SK-N-SH (cell line): ENCODE data around the gene OR51D1. TPM values are rescaled to one million over a fixed set of nuclear protein-coding genes. Genes with fewer than 3 reads are reported as not detected.

ENCODE experiments used
- CTCF ChIA-PET: fragments of 300-600, 350-600 bp; formaldehyde crosslinking; extraction: SDS; loops from one replicate; lab custom pipeline; 2021; lab: Yijun Ruan, JAX
- POLR2A ChIA-PET: fragments of 350-600 bp; sonication (Branson Sonifier 250); formaldehyde crosslinking; extraction: SDS; loops from one replicate; lab custom pipeline; 2020; ENCODE audit warnings: antibody characterized with exemption, inconsistent platforms; lab: Yijun Ruan, JAX
- DNase-seq: peaks from one replicate; pipeline ENCODE4 v3.0.0; 2012
- H2AFZ ChIP-seq: fragments of 200-600 bp; sonication (generic); 2 replicates; pipeline ENCODE4 v1.8.1; 2016; ENCODE audit warnings: antibody characterized with exemption, mild to moderate bottlenecking, low read depth
- H3F3A ChIP-seq: fragments of 200-600 bp; sonication (generic); replicated peaks from 2 replicates; pipeline ENCODE3; 2016; ENCODE audit warnings: antibody characterized with exemption, mild to moderate bottlenecking; ENCODE audit not compliant: insufficient read depth
- H3K27ac ChIP-seq, 2 experiments: fragments of 200-500 bp in 1 of 2; fragments of 200-600 bp in 1 of 2; sonication (Bioruptor generic) in 1 of 2; sonication (generic), shearing (Covaris generic) in 1 of 2; 2 replicates each; pipeline versions ENCODE4 v1.5.1 to v1.6.1; 2014 to 2016; ENCODE audit warnings: low read depth in 2 of 2, inconsistent platforms in 1 of 2, low read length in 1 of 2, mild to moderate bottlenecking in 1 of 2, mixed read lengths in 1 of 2
- H3K27me3 ChIP-seq: fragments of 200-600 bp; sonication (generic), shearing (Covaris generic); 2 replicates; pipeline ENCODE4 v1.6.1; 2016; ENCODE audit warnings: mixed run types; ENCODE audit not compliant: insufficient read depth
- H3K36me3 ChIP-seq, 2 experiments: fragments of 200-500 bp in 1 of 2; fragments of 200-600 bp in 1 of 2; sonication (Bioruptor generic) in 1 of 2; sonication (generic) in 1 of 2; replicated peaks in 1 of 2; 2 replicates each; pipeline versions ENCODE3 to v1.5.1; 2014 to 2016; ENCODE audit warnings: low read length in 1 of 2, mild to moderate bottlenecking in 1 of 2; ENCODE audit not compliant: insufficient read depth in 2 of 2, control insufficient read depth in 1 of 2
- H3K4me1 ChIP-seq, 2 experiments: fragments of 200-500 bp in 1 of 2; fragments of 200-600 bp in 1 of 2; sonication (Bioruptor generic) in 1 of 2; sonication (generic), shearing (Covaris generic) in 1 of 2; 2 replicates each; pipeline versions ENCODE4 v1.5.1 to v1.6.1; 2014 to 2016; ENCODE audit warnings: low read depth in 1 of 2, low read length in 1 of 2, mixed run types in 1 of 2; ENCODE audit not compliant: insufficient read depth in 2 of 2, control insufficient read depth in 1 of 2
- H3K4me2 ChIP-seq: fragments of 200-600 bp; sonication (generic), shearing (Covaris generic); 2 replicates; pipeline ENCODE4 v1.6.1; 2017; ENCODE audit warnings: mixed run types
- H3K4me3 ChIP-seq, 2 experiments: fragments of 200-500 bp in 1 of 2; fragments of 200-600 bp in 1 of 2; sonication (Bioruptor generic) in 1 of 2; sonication (generic), shearing (Covaris generic) in 1 of 2; 2 replicates each; pipeline versions ENCODE4 v1.5.1 to v1.8.1; 2014 to 2016; ENCODE audit warnings: low read depth in 2 of 2, inconsistent platforms in 1 of 2, low read length in 1 of 2, mild to moderate bottlenecking in 1 of 2, mixed read lengths in 1 of 2, moderate library complexity in 1 of 2
- H3K79me2 ChIP-seq: fragments of 200-600 bp; sonication (generic); 2 replicates; pipeline ENCODE4 v1.8.1; 2017; ENCODE audit warnings: mild to moderate bottlenecking; ENCODE audit not compliant: insufficient read depth
- H3K9ac ChIP-seq: fragments of 200-600 bp; sonication (generic); 2 replicates; pipeline ENCODE4 v1.6.1; 2017; ENCODE audit warnings: mixed run types
- H3K9me2 ChIP-seq: fragments of 200-600 bp; sonication (generic); 2 replicates; pipeline ENCODE4 v1.6.1; 2017; ENCODE audit warnings: mixed run types
- H3K9me3 ChIP-seq: fragments of 200-600 bp; sonication (generic); 2 replicates; pipeline ENCODE4 v1.6.1; 2017; ENCODE audit warnings: mixed run types, mild to moderate bottlenecking, moderate library complexity
- H4K20me1 ChIP-seq: fragments of 200-600 bp; sonication (generic); 2 replicates; pipeline ENCODE4 v1.6.1; 2017; ENCODE audit warnings: mild to moderate bottlenecking, mixed run types; ENCODE audit not compliant: insufficient read depth
- CHD2 ChIP-seq: fragments of 150-350 bp; IDR thresholded peaks from 2 replicates; pipeline ENCODE4 v1.6.1; 2018; ENCODE audit warnings: low read length; ENCODE audit not compliant: partially characterized antibody
- EP300 ChIP-seq, 2 experiments: IDR thresholded peaks; 2 replicates each; pipeline versions ENCODE4 v1.4.0 to v1.6.1; 2012; ENCODE audit warnings: borderline replicate concordance in 1 of 2, low read depth in 1 of 2, low read length in 1 of 2
- EZH2phosphoT487 ChIP-seq: fragments of 200-600 bp; sonication (generic); IDR thresholded peaks from 2 replicates; pipeline ENCODE4 v1.6.1; 2017; ENCODE audit warnings: low read depth, mixed run types, mild to moderate bottlenecking, antibody characterized with exemption, moderate library complexity, borderline replicate concordance
- FOXM1 ChIP-seq: IDR thresholded peaks from 2 replicates; pipeline ENCODE4 v1.4.0; 2012; ENCODE audit warnings: low read depth, mild to moderate bottlenecking
- NRF1 ChIP-seq: IDR thresholded peaks from 2 replicates; pipeline ENCODE4 v1.6.1; 2012; ENCODE audit warnings: low read depth, mild to moderate bottlenecking, low read length
- POLR2AphosphoS5 ChIP-seq: IDR thresholded peaks from 2 replicates; pipeline ENCODE4 v1.6.1; 2012; ENCODE audit warnings: low read depth, low read length
- RFX5 ChIP-seq: IDR thresholded peaks from 2 replicates; pipeline ENCODE4 v1.6.1; 2012; ENCODE audit warnings: mild to moderate bottlenecking, improper control_type of control experiment, low read length
- SIN3A ChIP-seq: IDR thresholded peaks from 2 replicates; pipeline ENCODE4 v1.6.1; 2012; ENCODE audit warnings: low read depth, mild to moderate bottlenecking, low read length, moderate library complexity, borderline replicate concordance
- SMC3 ChIP-seq: IDR thresholded peaks from 2 replicates; pipeline ENCODE4 v1.6.1; 2012; ENCODE audit warnings: low read depth, low read length, improper control_type of control experiment
- WGBS: methylation state at CpG from one replicate; pipeline ENCODE4 v1.1.6; 2017; ENCODE audit warnings: low lambda C conversion rate; 5-methylcytosine and 5-hydroxymethylcytosine counted together
- polyA plus RNA-seq, 3 experiments: library from polyadenylated mRNA; depleted of rRNA; stranded (reverse); fragments of >200 nt; gene quantifications; 2 replicates each; pipeline ENCODE4 v1.2.3, GENCODE V29; 2012
- TF ChIP-seq, protein P1 (sequence below): IDR thresholded peaks from 2 replicates; pipeline ENCODE4 v1.6.1; 2012; ENCODE audit warnings: mild to moderate bottlenecking, low read depth, low read length, moderate library complexity
- TF ChIP-seq, protein P2 (sequence below): fragments of 150-350 bp; IDR thresholded peaks from 2 replicates; pipeline ENCODE4 v1.6.1; 2017; ENCODE audit warnings: antibody characterized with exemption, low read length, low read depth, borderline replicate concordance
- TF ChIP-seq, protein P3 (sequence below): IDR thresholded peaks from 2 replicates; pipeline ENCODE4; 2012

OR51D1 gene
- polyA plus RNA-seq, 1 of the 3 experiments (the other 2 are of a cell fraction), result not detected

- TF ChIP-seq, protein P1, sequence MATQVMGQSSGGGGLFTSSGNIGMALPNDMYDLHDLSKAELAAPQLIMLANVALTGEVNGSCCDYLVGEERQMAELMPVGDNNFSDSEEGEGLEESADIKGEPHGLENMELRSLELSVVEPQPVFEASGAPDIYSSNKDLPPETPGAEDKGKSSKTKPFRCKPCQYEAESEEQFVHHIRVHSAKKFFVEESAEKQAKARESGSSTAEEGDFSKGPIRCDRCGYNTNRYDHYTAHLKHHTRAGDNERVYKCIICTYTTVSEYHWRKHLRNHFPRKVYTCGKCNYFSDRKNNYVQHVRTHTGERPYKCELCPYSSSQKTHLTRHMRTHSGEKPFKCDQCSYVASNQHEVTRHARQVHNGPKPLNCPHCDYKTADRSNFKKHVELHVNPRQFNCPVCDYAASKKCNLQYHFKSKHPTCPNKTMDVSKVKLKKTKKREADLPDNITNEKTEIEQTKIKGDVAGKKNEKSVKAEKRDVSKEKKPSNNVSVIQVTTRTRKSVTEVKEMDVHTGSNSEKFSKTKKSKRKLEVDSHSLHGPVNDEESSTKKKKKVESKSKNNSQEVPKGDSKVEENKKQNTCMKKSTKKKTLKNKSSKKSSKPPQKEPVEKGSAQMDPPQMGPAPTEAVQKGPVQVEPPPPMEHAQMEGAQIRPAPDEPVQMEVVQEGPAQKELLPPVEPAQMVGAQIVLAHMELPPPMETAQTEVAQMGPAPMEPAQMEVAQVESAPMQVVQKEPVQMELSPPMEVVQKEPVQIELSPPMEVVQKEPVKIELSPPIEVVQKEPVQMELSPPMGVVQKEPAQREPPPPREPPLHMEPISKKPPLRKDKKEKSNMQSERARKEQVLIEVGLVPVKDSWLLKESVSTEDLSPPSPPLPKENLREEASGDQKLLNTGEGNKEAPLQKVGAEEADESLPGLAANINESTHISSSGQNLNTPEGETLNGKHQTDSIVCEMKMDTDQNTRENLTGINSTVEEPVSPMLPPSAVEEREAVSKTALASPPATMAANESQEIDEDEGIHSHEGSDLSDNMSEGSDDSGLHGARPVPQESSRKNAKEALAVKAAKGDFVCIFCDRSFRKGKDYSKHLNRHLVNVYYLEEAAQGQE, result no peak
- TF ChIP-seq EZH2phosphoT487 (no peak), EP300 (IDR thresholded peaks at IDR 0.05; ENCODE audit: borderline replicate concordance in 1 of 2, low read depth in 1 of 2, low read length in 1 of 2) (no peak), NRF1 (no peak), FOXM1 (no peak)
- TF ChIP-seq, protein P2, sequence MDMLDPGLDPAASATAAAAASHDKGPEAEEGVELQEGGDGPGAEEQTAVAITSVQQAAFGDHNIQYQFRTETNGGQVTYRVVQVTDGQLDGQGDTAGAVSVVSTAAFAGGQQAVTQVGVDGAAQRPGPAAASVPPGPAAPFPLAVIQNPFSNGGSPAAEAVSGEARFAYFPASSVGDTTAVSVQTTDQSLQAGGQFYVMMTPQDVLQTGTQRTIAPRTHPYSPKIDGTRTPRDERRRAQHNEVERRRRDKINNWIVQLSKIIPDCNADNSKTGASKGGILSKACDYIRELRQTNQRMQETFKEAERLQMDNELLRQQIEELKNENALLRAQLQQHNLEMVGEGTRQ, result no peak
Measured at GRCh38 chr11:4647766-4648165, 10.5 kb downstream of the OR51D1 start (continued).

- H3K9me2 ChIP-seq, result no peaks in the 10 kb centered on the region
- no peaks in the 10 kb centered on the region for H3F3A ChIP-seq
- H3K79me2 ChIP-seq, result no peaks in the 10 kb centered on the region
- H3K9ac ChIP-seq, result no peak overlapping the region
- no peak overlapping the region for H2AFZ ChIP-seq
- no peak overlapping the region for H3K27ac ChIP-seq
- H3K27me3 ChIP-seq, result peaks cover 15% of the 10 kb centered on the region; the same call in 1 of the 2 replicates
- TF ChIP-seq CHD2 (no peak), RFX5 (no peak), POLR2AphosphoS5 (no peak), SIN3A (no peak), SMC3 (no peak)
- TF ChIP-seq, protein P3, sequence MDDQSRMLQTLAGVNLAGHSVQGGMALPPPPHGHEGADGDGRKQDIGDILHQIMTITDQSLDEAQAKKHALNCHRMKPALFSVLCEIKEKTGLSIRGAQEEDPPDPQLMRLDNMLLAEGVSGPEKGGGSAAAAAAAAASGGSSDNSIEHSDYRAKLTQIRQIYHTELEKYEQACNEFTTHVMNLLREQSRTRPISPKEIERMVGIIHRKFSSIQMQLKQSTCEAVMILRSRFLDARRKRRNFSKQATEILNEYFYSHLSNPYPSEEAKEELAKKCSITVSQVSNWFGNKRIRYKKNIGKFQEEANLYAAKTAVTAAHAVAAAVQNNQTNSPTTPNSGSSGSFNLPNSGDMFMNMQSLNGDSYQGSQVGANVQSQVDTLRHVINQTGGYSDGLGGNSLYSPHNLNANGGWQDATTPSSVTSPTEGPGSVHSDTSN, result no peak
- H3K4me2 ChIP-seq, result no peak overlapping the region
- no peaks in the 10 kb centered on the region for H3K9me3 ChIP-seq
- H4K20me1 ChIP-seq, result no peaks in the 10 kb centered on the region
- DNase-seq, result no peak
- no peaks in the 10 kb centered on the region for H3K36me3 ChIP-seq
- CTCF ChIA-PET, result interaction anchor here (1.8 kb wide), 1 partner anchor 18 kb away, joined by 6 read pairs; the partner anchor contains the start of gene OR51D1
- WGBS, result 0% methylated on average over 2 of the region's 2 CpGs
- H3K4me3 ChIP-seq, result no peak overlapping the region
- no peaks in the 10 kb centered on the region for H3K4me1 ChIP-seq
- POLR2A ChIA-PET, result no interaction called here
Measured at GRCh38 chr11:4654635-4655369, 17.5 kb downstream of the OR51D1 start.
